ENCODE data around the gene NUP188. TPM values are rescaled to one million over a fixed set of nuclear protein-coding genes. Genes with fewer than 3 reads are reported as not detected.

NUP188 gene
- total RNA-seq, 1 donor from 2014 or later, result 44.0 TPM

GRCh38 chr9:128919402-128920089, 28.0 kb upstream of the NUP188 start:
- no peak for TF ChIP-seq CTCF (IDR thresholded peaks at IDR 0.05; ENCODE audit: unreplicated experiment)
- DNase-seq (ENCODE audit: low spot score), result no peak
- Mint-ChIP-seq H3K4me3 (ENCODE audit: unreplicated experiment) (no peak overlapping the region), H3K36me3 (ENCODE audit: low read depth, unreplicated experiment) (peaks cover 9% of the 10 kb centered on the region), H3K4me1 (ENCODE audit: unreplicated experiment) (peaks cover 6% of the 10 kb centered on the region), H3K27me3 (ENCODE audit: unreplicated experiment) (peaks cover 5% of the 10 kb centered on the region), H3K27ac (ENCODE audit: unreplicated experiment) (no peak overlapping the region), H3K9me3 (ENCODE audit: unreplicated experiment) (no peaks in the 10 kb centered on the region)

- peak within 1 kb of the TSS; percentile 72 for H3K27ac Mint-ChIP-seq (ENCODE audit: unreplicated experiment)
- H3K36me3 Mint-ChIP-seq (ENCODE audit: low read depth, unreplicated experiment), result peaks cover 9% of the 10 kb centered on the region
- H3K27me3 Mint-ChIP-seq (ENCODE audit: unreplicated experiment), result peaks cover 5% of the 10 kb centered on the region
- DNase-seq (ENCODE audit: low spot score), result no peak
- no peak for TF ChIP-seq CTCF (IDR thresholded peaks at IDR 0.05; ENCODE audit: unreplicated experiment)
- H3K9me3 Mint-ChIP-seq (ENCODE audit: unreplicated experiment), result no peaks in the 10 kb centered on the region
- H3K4me3 Mint-ChIP-seq (ENCODE audit: unreplicated experiment), result peak within 1 kb of the TSS; percentile 85
- peaks cover 6% of the 10 kb centered on the region for H3K4me1 Mint-ChIP-seq (ENCODE audit: unreplicated experiment)
Measured at GRCh38 chr9:128920381-128921058, 27.0 kb upstream of the NUP188 start, which contains the start of gene PHYHD1. Gene PHYHD1, plus strand, starts transcription at chr9:128920982. Its CDS starts 1,342 bp downstream, at chr9:128922324.

- Mint-ChIP-seq H3K36me3 (ENCODE audit: low read depth, unreplicated experiment) (peaks cover 6% of the 10 kb centered on the region), H3K27me3 (ENCODE audit: unreplicated experiment) (peaks cover 3% of the 10 kb centered on the region), H3K4me1 (ENCODE audit: unreplicated experiment) (peaks cover 6% of the 10 kb centered on the region), H3K4me3 (ENCODE audit: unreplicated experiment) (peak overlapping the region; percentile 85), H3K9me3 (ENCODE audit: unreplicated experiment) (no peaks in the 10 kb centered on the region), H3K27ac (ENCODE audit: unreplicated experiment) (peak overlapping the region; percentile 72)
- TF ChIP-seq CTCF (IDR thresholded peaks at IDR 0.05; ENCODE audit: unreplicated experiment), result no peak
- DNase-seq (ENCODE audit: low spot score), result peak; percentile 70
Measured at GRCh38 chr9:128921881-128922763, 25.4 kb upstream of the NUP188 start.

- H3K4me3 Mint-ChIP-seq (ENCODE audit: unreplicated experiment), result no peak overlapping the region
- no peaks in the 10 kb centered on the region for H3K36me3 Mint-ChIP-seq (ENCODE audit: low read depth, unreplicated experiment)
- no peak overlapping the region for H3K27ac Mint-ChIP-seq (ENCODE audit: unreplicated experiment)
- DNase-seq (ENCODE audit: low spot score), result no peak
- no peaks in the 10 kb centered on the region for H3K9me3 Mint-ChIP-seq (ENCODE audit: unreplicated experiment)
- no peaks in the 10 kb centered on the region for H3K27me3 Mint-ChIP-seq (ENCODE audit: unreplicated experiment)
- TF ChIP-seq CTCF (IDR thresholded peaks at IDR 0.05; ENCODE audit: unreplicated experiment), result no peak
- H3K4me1 Mint-ChIP-seq (ENCODE audit: unreplicated experiment), result peaks cover 11% of the 10 kb centered on the region
Measured at GRCh38 chr9:128923493-128923883, 24.0 kb upstream of the NUP188 start.
